Thoracic aorta (tissue), 2 donors: ENCODE measurements around the gene MS4A4A. TPM values are rescaled to one million over a fixed set of nuclear protein-coding genes. Genes with fewer than 3 reads are reported as not detected.
A peak's percentile ranks its signal among the peaks of the same experiment; 100 is the strongest.

Experiments
- ATAC-seq: fragments of 150-250 bp; one replicate; pipeline ENCODE4 v1.8.0; 2017; ENCODE audit warnings: low read depth; ENCODE audit not compliant: insufficient number of reproducible peaks, low FRiP score
- DNase-seq: peaks from one replicate; pipeline ENCODE4 v3.0.0-alpha.2; 2020; ENCODE audit warnings: low spot score
- H3K27ac ChIP-seq, 2 donors: fragments of 200-600 bp; sonication (generic); 1 replicate in 1 of 2; 2 replicates in 1 of 2; pipeline ENCODE4 v1.5.1; 2016; ENCODE audit warnings: mild to moderate bottlenecking in 2 of 2, moderate library complexity in 2 of 2
- H3K27me3 ChIP-seq: fragments of 200-600 bp; sonication (generic); replicated peaks from 2 replicates; pipeline ENCODE4 v1.6.0; 2016; ENCODE audit warnings: mild to moderate bottlenecking; ENCODE audit not compliant: insufficient read depth
- H3K36me3 ChIP-seq: fragments of 200-600 bp; sonication (generic); one replicate; pipeline ENCODE4 v1.5.1; 2016
- H3K4me1 ChIP-seq, 2 donors: fragments of 200-600 bp; sonication (generic); 1 replicate in 1 of 2; 2 replicates in 1 of 2; pipeline versions ENCODE4 v1.5.1 to v1.6.0; 2016; ENCODE audit warnings: low read depth in 2 of 2, mild to moderate bottlenecking in 1 of 2; ENCODE audit not compliant: control insufficient read depth in 1 of 2
- H3K4me3 ChIP-seq: fragments of 200-600 bp; sonication (generic); 2 replicates; pipeline ENCODE4 v1.5.1; 2016; ENCODE audit warnings: mild to moderate bottlenecking
- H3K9me3 ChIP-seq: fragments of 200-600 bp; sonication (generic); 2 replicates; pipeline ENCODE4 v1.5.1; 2016
- CTCF ChIP-seq: fragments of 200-600 bp; sonication (generic); IDR thresholded peaks from one replicate; pipeline ENCODE4 v1.5.1; 2019; ENCODE audit warnings: antibody characterized with exemption
- total RNA-seq, 2 donors: library from RNA; depleted of rRNA; stranded (reverse); fragments of >200 nt; gene quantifications; one replicate each; pipeline versions ENCODE4 v1.1.0 to v1.2.3, GENCODE V29; 2016

The MS4A4A gene
- 10 to 100 TPM; 44.9 to 63.7 TPM for total RNA-seq

GRCh38 chr11:60280412-60280811 lies at the start of gene MS4A4A:
Gene MS4A4A (plus strand): TSS chr11:60280666. CDS start chr11:60280676, 10 bp downstream.
- TF ChIP-seq CTCF: no peak
- H3K27me3 ChIP-seq: no peaks in the 10 kb centered on the region
- DNase-seq (no peak), ATAC-seq (no peak)
- no peaks in the 10 kb centered on the region for H3K9me3 ChIP-seq
- peak within 1 kb of the TSS in 1 of 2 donors; percentile 44 for H3K27ac ChIP-seq
- H3K4me3 ChIP-seq: peak within 1 kb of the TSS; percentile 51
- H3K4me1 ChIP-seq: no peaks in the 10 kb centered on the region
- H3K36me3 ChIP-seq: no peaks in the 10 kb centered on the region

GRCh38 chr11:60230681-60231080 lies 49.8 kb upstream of the MS4A4A start:
- Histone ChIP-seq H3K4me1 (no peaks in the 10 kb centered on the region), H3K36me3 (no peaks in the 10 kb centered on the region), H3K27me3 (no peaks in the 10 kb centered on the region), H3K4me3 (no peak overlapping the region), H3K27ac (no peak overlapping the region), H3K9me3 (no peaks in the 10 kb centered on the region)
- no peak for TF ChIP-seq CTCF
- ATAC-seq (no peak), DNase-seq (no peak)

- ATAC-seq (no peak), DNase-seq (no peak)
- H3K4me1 ChIP-seq: no peaks in the 10 kb centered on the region
- H3K4me3 ChIP-seq: no peak overlapping the region
- H3K27ac ChIP-seq: no peak overlapping the region
- no peaks in the 10 kb centered on the region for H3K9me3 ChIP-seq
- no peaks in the 10 kb centered on the region for H3K36me3 ChIP-seq
- TF ChIP-seq CTCF: no peak
- no peaks in the 10 kb centered on the region for H3K27me3 ChIP-seq
Measured at GRCh38 chr11:60235321-60235720, 45.1 kb upstream of the MS4A4A start.

- Histone ChIP-seq H3K27ac (no peak overlapping the region), H3K27me3 (no peaks in the 10 kb centered on the region), H3K4me1 (no peaks in the 10 kb centered on the region), H3K4me3 (no peak overlapping the region), H3K36me3 (no peaks in the 10 kb centered on the region), H3K9me3 (no peaks in the 10 kb centered on the region)
- no peak for TF ChIP-seq CTCF
- no peak for DNase-seq
- ATAC-seq: no peak
Measured at GRCh38 chr11:60240662-60241061, 39.8 kb upstream of the MS4A4A start.

- DNase-seq (no peak), ATAC-seq (no peak)
- H3K27me3 ChIP-seq: no peaks in the 10 kb centered on the region
- no peaks in the 10 kb centered on the region for H3K36me3 ChIP-seq
- TF ChIP-seq CTCF: no peak
- H3K4me3 ChIP-seq: peak overlapping the region; percentile 17
- no peaks in the 10 kb centered on the region for H3K9me3 ChIP-seq
- H3K4me1 ChIP-seq: no peaks in the 10 kb centered on the region
- no peak overlapping the region for H3K27ac ChIP-seq
Measured at GRCh38 chr11:60241786-60242185, 38.7 kb upstream of the MS4A4A start.
